NB4 (cell line): ENCODE measurements around the gene STK16.

ENCODE experiments used
- DNase-seq: peaks from one replicate; pipeline ENCODE4 v3.0.0; 2010; ENCODE audit warnings: low read depth
- H3K4me3 ChIP-seq: one replicate; pipeline ENCODE4 v1.5.1; 2011; ENCODE audit warnings: mild to moderate bottlenecking, low read depth, low read length, moderate library complexity
- CTCF ChIP-seq: IDR thresholded peaks from one replicate; pipeline ENCODE4 v1.5.1; 2012; ENCODE audit warnings: low read depth, low read length
- MAX ChIP-seq: IDR thresholded peaks from 2 replicates; pipeline ENCODE4 v1.6.1; 2011; ENCODE audit warnings: low read depth, low read length
- MYC ChIP-seq: IDR thresholded peaks from 2 replicates; pipeline ENCODE4 v1.6.1; 2011; ENCODE audit warnings: low read depth, low read length
- POLR2A ChIP-seq: IDR thresholded peaks from 2 replicates; pipeline ENCODE4 v1.6.1; 2011; ENCODE audit warnings: mild to moderate bottlenecking; ENCODE audit not compliant: insufficient read length; ENCODE audit errors: extremely low read depth

STK16 gene

GRCh38 chr2:219277703-219278654 is 32.7 kb downstream of the STK16 start:
- peak; percentile 71 for DNase-seq
- TF ChIP-seq CTCF: peak; percentile 98
- no peak for TF ChIP-seq POLR2A
- no peak overlapping the region for H3K4me3 ChIP-seq

GRCh38 chr2:219278655-219279150 is 33.4 kb downstream of the STK16 start:
- peak overlapping the region; percentile 56 for H3K4me3 ChIP-seq
- DNase-seq: no peak
- no peak for TF ChIP-seq POLR2A
- no peak for TF ChIP-seq MYC
- no peak for TF ChIP-seq CTCF
- no peak for TF ChIP-seq MAX

GRCh38 chr2:219279151-219279915 is 34.1 kb downstream of the STK16 start, which contains the start of gene DNAJB2:
Gene DNAJB2 (plus strand): TSS chr2:219279366. CDS start chr2:219279834, 468 bp downstream.
- DNase-seq: peak; percentile 99
- no peak for TF ChIP-seq POLR2A
- peak; percentile 34 for TF ChIP-seq CTCF
- TF ChIP-seq MAX: peak; percentile 36; the same call in 1 of the 2 replicates
- TF ChIP-seq MYC: peak; percentile 22
- H3K4me3 ChIP-seq: peak within 1 kb of the TSS; percentile 56

GRCh38 chr2:219279916-219280516 is 34.7 kb downstream of the STK16 start:
- no peak for DNase-seq
- H3K4me3 ChIP-seq: peak overlapping the region; percentile 52
- TF ChIP-seq MAX (no peak), POLR2A (no peak), CTCF (peak; percentile 0)

GRCh38 chr2:219280651-219281050 is 35.4 kb downstream of the STK16 start:
- no peak for DNase-seq
- no peak overlapping the region for H3K4me3 ChIP-seq
- TF ChIP-seq MAX: no peak
